Osteoblast (primary cell): Measurements from ENCODE around the gene PTPRT. TPM values are rescaled to one million over a fixed set of nuclear protein-coding genes. Genes with fewer than 3 reads are reported as not detected.

Experiments
- DNase-seq: peaks from one replicate; pipeline ENCODE4 v3.0.0; 2011; ENCODE audit warnings: low spot score, mixed read lengths; ENCODE audit not compliant: insufficient read length; ENCODE audit errors: missing footprints
- H2AFZ ChIP-seq: 2 replicates; pipeline ENCODE4 v1.6.0; 2011; ENCODE audit warnings: mild to moderate bottlenecking, low read length
- H3K27ac ChIP-seq: 2 replicates; pipeline ENCODE4 v1.5.1; 2011; ENCODE audit warnings: mild to moderate bottlenecking, low read depth, low read length, moderate library complexity
- H3K27me3 ChIP-seq: 2 replicates; pipeline ENCODE4 v1.6.0; 2012; ENCODE audit warnings: mild to moderate bottlenecking, control low read depth, inconsistent platforms, low read length, moderate library complexity; ENCODE audit not compliant: insufficient read depth
- H3K36me3 ChIP-seq: 2 replicates; pipeline ENCODE4 v1.5.1; 2011; ENCODE audit warnings: mild to moderate bottlenecking, low read length, control low read depth, moderate library complexity; ENCODE audit not compliant: insufficient read depth
- H3K4me1 ChIP-seq: 2 replicates; pipeline ENCODE4 v1.5.1; 2011; ENCODE audit warnings: mild to moderate bottlenecking, low read length, control low read depth, moderate library complexity; ENCODE audit not compliant: insufficient read depth
- H3K4me2 ChIP-seq: 2 replicates; pipeline ENCODE4 v1.6.0; 2011; ENCODE audit warnings: mild to moderate bottlenecking, low read length; ENCODE audit not compliant: insufficient read depth
- H3K4me3 ChIP-seq: fragments of 200-600 bp; sonication (generic); 3 replicates; pipeline ENCODE4 v1.5.1; 2012; ENCODE audit warnings: mild to moderate bottlenecking, low read length, inconsistent platforms; ENCODE audit not compliant: insufficient read depth
- H3K79me2 ChIP-seq: 2 replicates; pipeline ENCODE4 v1.6.0; 2012; ENCODE audit warnings: mild to moderate bottlenecking, low read length, control low read depth, inconsistent platforms; ENCODE audit not compliant: insufficient read depth
- H3K9me3 ChIP-seq: 2 replicates; pipeline ENCODE4 v1.5.1; 2011; ENCODE audit warnings: low read depth, low read length, control low read depth
- H4K20me1 ChIP-seq: 2 replicates; pipeline ENCODE4 v1.6.0; 2012; ENCODE audit warnings: mild to moderate bottlenecking, low read length, control low read depth; ENCODE audit not compliant: insufficient read depth
- total RNA-seq: library from RNA; depleted of rRNA; stranded (reverse); fragments of >200 nt; gene quantifications from 2 replicates; pipeline ENCODE4 v1.2.3, GENCODE V29; 2012
- TF ChIP-seq, protein P1 (sequence below): IDR thresholded peaks from 2 replicates; pipeline ENCODE4 v1.5.1; 2011; ENCODE audit warnings: mild to moderate bottlenecking, low read depth, low read length, moderate library complexity; ENCODE audit errors: extremely low read depth

Gene PTPRT
- total RNA-seq, 1 donor: not detected

GRCh38 chr20:42118409-42119125, 1071.1 kb downstream of the PTPRT start:
- no peaks in the 10 kb centered on the region for H4K20me1 ChIP-seq
- H3K27ac ChIP-seq: no peak overlapping the region

DNA sequence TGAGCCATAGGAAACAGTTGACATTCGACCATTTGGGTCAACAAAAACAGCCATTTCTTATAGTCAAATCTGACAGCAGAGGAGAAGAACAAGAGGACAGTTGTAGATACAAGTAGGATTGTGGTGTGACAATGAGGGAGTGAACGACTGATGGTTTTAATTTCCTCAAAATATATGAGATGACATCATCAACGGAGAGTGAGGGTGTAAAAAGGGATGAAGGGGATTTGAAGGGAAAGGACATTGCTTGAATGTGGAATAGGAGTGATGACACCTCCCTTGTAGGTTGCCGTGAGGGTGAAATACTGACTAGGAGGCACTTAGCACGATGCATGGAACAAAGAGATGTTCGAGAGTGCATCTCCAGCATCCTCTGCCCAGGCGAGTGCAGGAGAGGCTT, 1071.7 kb downstream of the PTPRT start:
- Histone ChIP-seq H4K20me1 (no peaks in the 10 kb centered on the region), H3K79me2 (no peaks in the 10 kb centered on the region), H3K4me3 (no peak overlapping the region), H2AFZ (no peak overlapping the region), H3K9me3 (peaks cover 2% of the 10 kb centered on the region), H3K27ac (no peak overlapping the region), H3K4me2 (no peak overlapping the region), H3K36me3 (no peaks in the 10 kb centered on the region), H3K4me1 (no peaks in the 10 kb centered on the region), H3K27me3 (no peaks in the 10 kb centered on the region)
- TF ChIP-seq, protein P1, sequence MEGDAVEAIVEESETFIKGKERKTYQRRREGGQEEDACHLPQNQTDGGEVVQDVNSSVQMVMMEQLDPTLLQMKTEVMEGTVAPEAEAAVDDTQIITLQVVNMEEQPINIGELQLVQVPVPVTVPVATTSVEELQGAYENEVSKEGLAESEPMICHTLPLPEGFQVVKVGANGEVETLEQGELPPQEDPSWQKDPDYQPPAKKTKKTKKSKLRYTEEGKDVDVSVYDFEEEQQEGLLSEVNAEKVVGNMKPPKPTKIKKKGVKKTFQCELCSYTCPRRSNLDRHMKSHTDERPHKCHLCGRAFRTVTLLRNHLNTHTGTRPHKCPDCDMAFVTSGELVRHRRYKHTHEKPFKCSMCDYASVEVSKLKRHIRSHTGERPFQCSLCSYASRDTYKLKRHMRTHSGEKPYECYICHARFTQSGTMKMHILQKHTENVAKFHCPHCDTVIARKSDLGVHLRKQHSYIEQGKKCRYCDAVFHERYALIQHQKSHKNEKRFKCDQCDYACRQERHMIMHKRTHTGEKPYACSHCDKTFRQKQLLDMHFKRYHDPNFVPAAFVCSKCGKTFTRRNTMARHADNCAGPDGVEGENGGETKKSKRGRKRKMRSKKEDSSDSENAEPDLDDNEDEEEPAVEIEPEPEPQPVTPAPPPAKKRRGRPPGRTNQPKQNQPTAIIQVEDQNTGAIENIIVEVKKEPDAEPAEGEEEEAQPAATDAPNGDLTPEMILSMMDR: no peak
- DNase-seq: no peak

More at GRCh38 chr20:42118409-42119125, 1071.1 kb downstream of the PTPRT start:
- no peaks in the 10 kb centered on the region for H3K79me2 ChIP-seq
- peaks cover 2% of the 10 kb centered on the region for H3K9me3 ChIP-seq
- no peaks in the 10 kb centered on the region for H3K27me3 ChIP-seq
- no peak overlapping the region for H3K4me3 ChIP-seq
- TF ChIP-seq, protein P1: no peak
- no peak for DNase-seq
- H3K4me1 ChIP-seq: no peaks in the 10 kb centered on the region
- no peak overlapping the region for H2AFZ ChIP-seq
- no peak overlapping the region for H3K4me2 ChIP-seq
- H3K36me3 ChIP-seq: no peaks in the 10 kb centered on the region

DNA sequence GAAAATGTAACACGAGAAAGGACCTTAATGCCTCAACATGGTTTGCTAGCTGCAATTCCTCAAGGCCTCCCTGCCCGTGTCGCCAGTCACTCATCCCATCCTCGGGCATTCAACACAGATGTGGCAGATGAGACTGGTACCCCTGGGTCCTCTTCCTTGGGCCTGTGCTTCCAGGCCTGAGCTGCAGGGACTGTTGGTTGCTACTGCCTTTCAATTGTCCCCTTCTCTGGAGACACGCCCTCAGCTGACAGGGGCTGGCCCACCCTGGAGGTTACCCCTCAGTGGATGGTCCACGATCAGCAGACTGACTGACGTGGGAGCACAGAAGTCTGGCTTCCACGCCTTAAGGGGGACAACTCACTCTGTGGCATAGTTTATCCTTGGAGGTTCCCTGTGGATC, 1076.5 kb downstream of the PTPRT start:
- H3K9me3 ChIP-seq: no peaks in the 10 kb centered on the region

DNA sequence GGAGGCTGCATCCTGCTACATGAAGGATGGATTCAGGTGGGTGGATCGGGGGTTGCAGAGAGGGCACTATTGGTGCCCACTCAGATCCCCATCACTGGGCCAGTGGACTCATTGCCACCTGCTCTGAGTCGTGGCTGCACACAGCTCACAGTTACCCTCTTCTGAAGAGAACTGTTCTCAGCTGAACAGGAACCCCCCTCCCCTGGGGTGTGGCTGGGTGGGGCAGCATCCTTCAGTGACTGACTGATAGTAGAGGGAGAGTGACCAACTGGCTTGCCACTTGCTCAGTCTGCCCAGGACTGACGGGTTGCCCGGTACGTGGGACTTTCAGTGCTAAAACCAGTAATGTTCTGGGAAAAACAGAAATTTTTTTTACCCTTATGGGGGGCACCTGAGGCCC, 1077.5 kb downstream of the PTPRT start:
- H3K27ac ChIP-seq: no peak overlapping the region

More for the DNA sequence above, 1076.5 kb downstream of the PTPRT start:
- DNase-seq: no peak
- Histone ChIP-seq H3K27ac (no peak overlapping the region), H3K4me2 (no peak overlapping the region), H3K4me1 (no peaks in the 10 kb centered on the region), H3K27me3 (no peaks in the 10 kb centered on the region), H2AFZ (no peak overlapping the region), H4K20me1 (no peaks in the 10 kb centered on the region), H3K79me2 (no peaks in the 10 kb centered on the region), H3K4me3 (no peak overlapping the region), H3K36me3 (no peaks in the 10 kb centered on the region)
- TF ChIP-seq, protein P1: no peak

More for the DNA sequence above, 1077.5 kb downstream of the PTPRT start:
- H3K4me3 ChIP-seq: no peak overlapping the region
- no peaks in the 10 kb centered on the region for H3K36me3 ChIP-seq
- no peaks in the 10 kb centered on the region for H3K4me1 ChIP-seq
- no peaks in the 10 kb centered on the region for H3K9me3 ChIP-seq
- H3K4me2 ChIP-seq: no peak overlapping the region
- H2AFZ ChIP-seq: no peak overlapping the region
- TF ChIP-seq, protein P1: no peak
- no peaks in the 10 kb centered on the region for H3K27me3 ChIP-seq
- no peaks in the 10 kb centered on the region for H3K79me2 ChIP-seq
- no peaks in the 10 kb centered on the region for H4K20me1 ChIP-seq
- DNase-seq: no peak
